Heart left ventricle (tissue), 16 donors: ENCODE data around the gene THEM5. TPM values are rescaled to one million over a fixed set of nuclear protein-coding genes. Genes with fewer than 3 reads are reported as not detected.

Experiments
- ATAC-seq, 4 donors: fragments of 200-7000 bp; cut with Tn5 transposase; one replicate each; pipeline ENCODE4 v1.9.1; 2020 to 2022; ENCODE audit warnings: moderate library complexity in 4 of 4, mild to moderate bottlenecking in 3 of 4, moderate number of reproducible peaks in 1 of 4
- DNase-seq, 5 donors: peaks; one replicate each; pipeline ENCODE4 v3.0.0-alpha.2; 2020
- H3K27ac ChIP-seq, 12 donors: fragments of 200-600 bp; sonication (generic) in 4 of 12; one replicate each; pipeline versions ENCODE4 v1.5.0 to v1.8.0; 2016 to 2022; ENCODE audit warnings: mild to moderate bottlenecking in 2 of 12
- H3K27me3 ChIP-seq, 9 donors: fragments of 200-600 bp; sonication (generic) in 2 of 9; one replicate each; pipeline versions ENCODE4 v1.5.1 to v1.8.0; 2016 to 2022; ENCODE audit warnings: mild to moderate bottlenecking in 3 of 9
- H3K36me3 ChIP-seq, 9 donors: fragments of 200-600 bp; sonication (generic) in 2 of 9; one replicate each; pipeline versions ENCODE4 v1.5.0 to v1.8.0; 2018 to 2022; ENCODE audit warnings: mild to moderate bottlenecking in 2 of 9
- H3K4me1 ChIP-seq, 12 donors: fragments of 200-600 bp; sonication (generic) in 4 of 12; one replicate each; pipeline versions ENCODE4 v1.5.0 to v1.8.0; 2016 to 2022; ENCODE audit warnings: mild to moderate bottlenecking in 3 of 12
- H3K4me3 ChIP-seq, 12 donors: fragments of 200-600 bp; sonication (generic) in 4 of 12; one replicate each; pipeline versions ENCODE4 v1.5.0 to v1.8.0; 2017 to 2022; ENCODE audit warnings: mild to moderate bottlenecking in 9 of 12, moderate library complexity in 4 of 12
- H3K9me3 ChIP-seq, 12 donors: fragments of 200-600 bp; sonication (generic) in 4 of 12; one replicate each; pipeline versions ENCODE4 v1.5.0 to v1.8.0; 2016 to 2022; ENCODE audit warnings: mild to moderate bottlenecking in 1 of 12
- CTCF ChIP-seq, 12 donors: fragments of 200-600 bp; sonication (generic) in 4 of 12; IDR thresholded peaks; one replicate each; pipeline versions ENCODE4 v1.5.0 to v1.8.0; 2018 to 2022; ENCODE audit warnings: antibody characterized with exemption in 12 of 12, mild to moderate bottlenecking in 5 of 12
- POLR2A ChIP-seq, 2 donors: fragments of 450-650 bp; IDR thresholded peaks; one replicate each; pipeline ENCODE4 v1.6.1; 2017; ENCODE audit warnings: antibody characterized with exemption in 2 of 2, mild to moderate bottlenecking in 2 of 2, moderate library complexity in 2 of 2
- WGBS, 4 donors: extraction: QIAGEN DNeasy Blood & Tissue Kit in 2 of 4; methylation state at CpG; one replicate each; pipeline versions ENCODE4 v1.1.5 to v1.1.7; 2013 to 2018; 5-methylcytosine and 5-hydroxymethylcytosine counted together
- intact Hi-C, 10 donors: fragments of 100-400 bp; cut with DNase I; formaldehyde crosslinking; loops; one replicate each; pipeline versions ENCODE4 v1.11.1 to v1.14.2; 2022
- polyA plus RNA-seq, 2 donors: library from polyadenylated mRNA; stranded (reverse); fragments of 200-250 nt; gene quantifications; one replicate each; pipeline ENCODE4 v1.2.3, GENCODE V29; 2013
- total RNA-seq, 9 donors: library from RNA; depleted of rRNA in 2 of 9; stranded (reverse); fragments of >200 nt in 2 of 9; fragmentation: NEBNext Ultra II Directional in 3 of 9; extraction: Animal tissue kit (Norgen Biotek cat#: 25700) in 3 of 9; gene quantifications; one replicate each; pipeline versions ENCODE4 v1.1.0 to v1.2.4, GENCODE V29; 2016 to 2023
- donor health status: ischemic (EF 13 %, LVEDD 7.1; RV severe dilation, severe dysfunction).
- donor health status: healthy with polysubstance abuse.
- donor health status: DM: no; HTN: yes; CAD: no.
- donor health status: DM: no; HTN: no; CAD: no.
- donor health status: ischemic (EF 25% LVEDD 6.9; RV normal size, moderate dysfunction).
- donor health status: ischemic (EF 25% LVEDD 5.7; RV mildly dilated, moderate dysfunction).
- donor health status: healthy.
- donor health status: DM: yes; HTN: yes; CAD: no.
- donor health status: ischemic (EF 35%, LVEDD 5.7; RV mildly dilated, moderate dysfunction).
- donor health status: nonischemic (EF 11% LVEDD 7.7; RV severe dilation, severe dysfunction).
- donor health status: DM: yes; HTN: yes; CAD: no.
- donor health status: PGD.
- donor health status: ischemic (EF 29% LVEDD 5.4; RV normal size, mild dysfunction).
- donor health status: nonischemic (EF 23%, LVEDD 6.1; RV moderate dilation, normal function).

The THEM5 gene
- total and polyA plus RNA-seq, 11 donors: 0.52 TPM; not detected in 10

GRCh38 chr1:151871284-151872030, 17.9 kb upstream of the THEM5 start:
- Histone ChIP-seq H3K4me3 (no peak overlapping the region), H3K36me3 (peaks cover 0 to 32% (median 17%) of the 10 kb centered on the region in 9 donors), H3K9me3 (no peaks in the 10 kb centered on the region), H3K27me3 (no peaks in the 10 kb centered on the region), H3K4me1 (peaks cover 0 to 17% (median 0%) of the 10 kb centered on the region in 12 donors), H3K27ac (no peak overlapping the region)
- TF ChIP-seq CTCF (IDR thresholded peaks at IDR 0.05): no peak
- TF ChIP-seq POLR2A (IDR thresholded peaks at IDR 0.05): no peak
- no peak for DNase-seq
- no peak for ATAC-seq
- intact Hi-C loops: no loop called here
- 47 to 59% (median 56%) methylated on average over 5 of the region's 5 CpGs for WGBS, 4 donors

GRCh38 chr1:151868486-151868885, 15.0 kb upstream of the THEM5 start:
- H3K27me3 ChIP-seq: no peaks in the 10 kb centered on the region
- DNase-seq (no peak), ATAC-seq (no peak)
- peaks cover 0 to 4% (median 2%) of the 10 kb centered on the region in 9 donors for H3K36me3 ChIP-seq
- no peak overlapping the region for H3K27ac ChIP-seq
- intact Hi-C loops: no loop called here
- H3K4me1 ChIP-seq: peaks cover 0 to 17% (median 0%) of the 10 kb centered on the region in 12 donors
- H3K4me3 ChIP-seq: no peak overlapping the region
- no peaks in the 10 kb centered on the region for H3K9me3 ChIP-seq
- WGBS, 4 donors: 36 to 50% (median 48%) methylated on average over 3 of the region's 3 CpGs
- TF ChIP-seq CTCF (IDR thresholded peaks at IDR 0.05): no peak
- TF ChIP-seq POLR2A (IDR thresholded peaks at IDR 0.05): no peak

GRCh38 chr1:151867765-151868411, 14.4 kb upstream of the THEM5 start:
- no peaks in the 10 kb centered on the region for H3K9me3 ChIP-seq
- no peak overlapping the region for H3K4me3 ChIP-seq
- H3K27ac ChIP-seq: no peak overlapping the region
- no peaks in the 10 kb centered on the region for H3K27me3 ChIP-seq
- WGBS, 4 donors: 60 to 75% (median 68%) methylated on average over 7 of the region's 7 CpGs
- peaks cover 0 to 17% (median 0%) of the 10 kb centered on the region in 12 donors for H3K4me1 ChIP-seq
- no peaks in the 10 kb centered on the region for H3K36me3 ChIP-seq
- ATAC-seq (peak in 1 of 4 donors; percentile 34), DNase-seq (no peak)
- intact Hi-C loops: no loop called here
- TF ChIP-seq CTCF (IDR thresholded peaks at IDR 0.05) (no peak), POLR2A (IDR thresholded peaks at IDR 0.05) (no peak)

GRCh38 chr1:151867321-151867720, 13.8 kb upstream of the THEM5 start:
- Histone ChIP-seq H3K27me3 (no peaks in the 10 kb centered on the region), H3K36me3 (no peaks in the 10 kb centered on the region), H3K4me1 (peaks cover 0 to 17% (median 0%) of the 10 kb centered on the region in 12 donors), H3K4me3 (no peak overlapping the region), H3K9me3 (no peaks in the 10 kb centered on the region), H3K27ac (no peak overlapping the region)
- DNase-seq: no peak
- intact Hi-C loops: no loop called here
- WGBS, 4 donors: 67 to 87% (median 81%) methylated on average over 2 of the region's 2 CpGs
- TF ChIP-seq POLR2A (IDR thresholded peaks at IDR 0.05) (no peak), CTCF (IDR thresholded peaks at IDR 0.05) (no peak)
- ATAC-seq: no peak
